C4-2B (cell line): ENCODE measurements around the gene RBM18.

ENCODE experiments used
- H3K27ac ChIP-seq: fragments of 450-650 bp; 2 replicates; pipeline ENCODE4 v1.5.1; 2017
- ZFX ChIP-seq: fragments of 450-650 bp; IDR thresholded peaks from 2 replicates; pipeline ENCODE4 v1.6.1; 2017
- TF ChIP-seq, protein P1 (sequence below): fragments of 450-650 bp; conservative IDR thresholded peaks from 2 replicates; pipeline ENCODE4 v1.5.1; 2017; ENCODE audit warnings: mild to moderate bottlenecking

Gene RBM18

DNA sequence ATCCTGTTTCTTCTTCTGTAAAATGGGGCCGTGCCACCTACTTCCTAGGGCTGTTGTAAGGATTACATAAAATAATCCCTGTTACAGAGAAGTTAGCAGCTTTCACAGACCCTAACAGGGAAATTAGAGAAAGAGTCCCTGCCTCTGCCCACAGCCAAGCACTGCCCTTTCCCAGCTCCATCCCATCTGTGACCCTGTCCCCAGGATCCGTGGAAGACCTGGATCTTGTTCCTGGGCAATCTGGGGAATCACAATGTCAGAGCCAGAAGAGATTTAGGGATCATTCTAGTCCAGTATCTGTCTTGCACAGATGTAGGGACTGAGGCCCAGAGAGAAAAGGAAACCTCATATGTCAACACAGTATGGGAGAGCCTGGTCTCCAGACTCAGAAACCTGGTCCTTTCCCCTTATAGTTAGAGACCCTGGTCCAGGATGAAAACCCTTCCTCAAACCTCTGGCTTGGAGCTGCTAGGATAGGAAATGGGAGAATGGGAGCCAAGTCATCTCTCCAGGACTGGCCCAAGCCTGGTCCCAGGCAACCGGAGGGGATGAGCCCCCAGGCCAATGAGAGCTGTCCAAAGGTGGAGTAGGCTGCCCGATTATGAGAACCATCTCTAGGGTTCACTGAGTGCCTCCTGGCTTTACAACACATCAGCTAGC, 48.4 kb downstream of the RBM18 start:
- no peak for TF ChIP-seq ZFX
- TF ChIP-seq, protein P1, sequence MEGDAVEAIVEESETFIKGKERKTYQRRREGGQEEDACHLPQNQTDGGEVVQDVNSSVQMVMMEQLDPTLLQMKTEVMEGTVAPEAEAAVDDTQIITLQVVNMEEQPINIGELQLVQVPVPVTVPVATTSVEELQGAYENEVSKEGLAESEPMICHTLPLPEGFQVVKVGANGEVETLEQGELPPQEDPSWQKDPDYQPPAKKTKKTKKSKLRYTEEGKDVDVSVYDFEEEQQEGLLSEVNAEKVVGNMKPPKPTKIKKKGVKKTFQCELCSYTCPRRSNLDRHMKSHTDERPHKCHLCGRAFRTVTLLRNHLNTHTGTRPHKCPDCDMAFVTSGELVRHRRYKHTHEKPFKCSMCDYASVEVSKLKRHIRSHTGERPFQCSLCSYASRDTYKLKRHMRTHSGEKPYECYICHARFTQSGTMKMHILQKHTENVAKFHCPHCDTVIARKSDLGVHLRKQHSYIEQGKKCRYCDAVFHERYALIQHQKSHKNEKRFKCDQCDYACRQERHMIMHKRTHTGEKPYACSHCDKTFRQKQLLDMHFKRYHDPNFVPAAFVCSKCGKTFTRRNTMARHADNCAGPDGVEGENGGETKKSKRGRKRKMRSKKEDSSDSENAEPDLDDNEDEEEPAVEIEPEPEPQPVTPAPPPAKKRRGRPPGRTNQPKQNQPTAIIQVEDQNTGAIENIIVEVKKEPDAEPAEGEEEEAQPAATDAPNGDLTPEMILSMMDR: no peak
- no peak overlapping the region for H3K27ac ChIP-seq

DNA sequence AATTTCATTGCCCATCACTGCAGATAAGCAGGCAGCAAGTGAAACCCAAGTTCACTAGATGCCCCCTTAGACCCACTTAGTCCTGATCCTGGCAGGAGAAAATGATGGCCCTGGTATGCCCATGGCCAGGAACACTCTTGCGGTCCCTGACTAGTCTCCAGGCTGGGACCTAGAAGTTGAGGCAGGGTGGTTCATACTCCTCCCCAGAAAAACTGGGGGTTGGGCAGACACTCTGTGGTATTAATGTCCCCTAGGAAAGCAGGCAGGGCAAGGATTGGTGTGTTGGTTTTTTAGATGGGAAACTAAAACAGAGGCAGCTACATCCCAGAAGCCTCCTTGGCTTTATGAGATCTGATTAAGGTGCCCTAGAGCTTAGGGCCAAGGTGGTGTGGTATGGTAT, 49.0 kb downstream of the RBM18 start:
- no peak overlapping the region for H3K27ac ChIP-seq
- TF ChIP-seq, protein P1: no peak
- no peak for TF ChIP-seq ZFX

DNA sequence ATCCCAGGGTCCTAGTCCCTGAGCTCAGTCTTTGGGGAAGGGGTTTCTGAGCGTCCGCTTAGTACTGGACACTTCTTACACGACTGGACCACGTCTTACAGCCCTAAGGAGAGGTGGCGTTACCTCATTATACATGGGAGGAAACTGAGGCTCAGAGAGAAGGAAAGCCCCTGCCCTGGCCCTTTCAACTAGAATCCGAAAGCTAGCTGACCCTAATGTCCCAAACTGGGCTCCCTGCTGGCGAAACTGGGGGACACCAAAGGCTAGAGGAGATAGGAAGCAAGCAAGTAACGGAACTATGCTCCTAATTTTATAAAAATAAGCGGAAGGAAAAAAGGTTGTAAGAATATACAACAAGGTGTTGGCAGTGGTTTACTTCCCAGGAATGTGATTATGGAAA, 50.1 kb downstream of the RBM18 start:
- H3K27ac ChIP-seq: peak overlapping the region; percentile 65; the same call in 1 of the 2 replicates
- no peak for TF ChIP-seq ZFX
- TF ChIP-seq, protein P1: no peak

DNA sequence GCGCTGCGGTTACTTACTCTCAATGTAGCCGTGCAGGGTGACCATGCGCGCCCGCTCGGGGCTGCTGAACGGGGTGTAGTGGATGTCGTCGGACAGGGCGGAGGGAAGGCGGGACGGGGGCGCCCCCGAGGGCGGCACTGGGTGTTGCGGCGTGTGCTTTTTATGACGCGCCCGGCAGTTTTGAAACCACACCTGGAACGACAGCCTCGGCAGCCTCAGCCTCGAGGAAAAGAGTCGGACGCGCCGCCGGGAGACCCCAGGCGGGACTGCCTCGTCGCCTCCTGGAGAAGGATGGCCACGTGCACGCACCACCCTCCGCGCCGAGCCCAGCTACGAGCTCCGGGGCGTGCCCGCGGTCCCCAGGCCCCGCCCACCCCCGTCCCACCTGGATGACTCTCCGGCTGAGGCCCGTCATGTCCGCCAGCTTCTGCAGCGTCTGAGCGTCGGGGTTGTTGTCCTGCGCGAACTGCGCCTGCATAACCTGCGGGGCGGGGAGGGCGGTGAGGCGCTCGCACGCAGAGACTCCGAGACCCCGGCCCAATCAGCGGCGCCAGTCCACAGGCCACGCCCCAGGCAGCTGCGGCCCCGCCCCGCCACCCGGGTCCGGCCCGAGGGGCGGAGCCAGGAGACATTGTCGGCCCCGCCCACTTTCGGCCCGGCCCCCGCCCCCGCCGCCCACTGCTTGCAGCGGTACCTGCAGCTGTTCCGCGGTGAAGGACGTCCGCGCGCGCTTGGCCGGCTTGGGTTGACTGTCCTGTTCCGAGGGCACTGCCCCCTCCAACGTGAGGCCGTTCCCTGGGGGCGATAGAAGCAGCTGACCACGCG, 50.8 kb downstream of the RBM18 start:
- TF ChIP-seq ZFX: no peak
- TF ChIP-seq, protein P1: no peak

DNA sequence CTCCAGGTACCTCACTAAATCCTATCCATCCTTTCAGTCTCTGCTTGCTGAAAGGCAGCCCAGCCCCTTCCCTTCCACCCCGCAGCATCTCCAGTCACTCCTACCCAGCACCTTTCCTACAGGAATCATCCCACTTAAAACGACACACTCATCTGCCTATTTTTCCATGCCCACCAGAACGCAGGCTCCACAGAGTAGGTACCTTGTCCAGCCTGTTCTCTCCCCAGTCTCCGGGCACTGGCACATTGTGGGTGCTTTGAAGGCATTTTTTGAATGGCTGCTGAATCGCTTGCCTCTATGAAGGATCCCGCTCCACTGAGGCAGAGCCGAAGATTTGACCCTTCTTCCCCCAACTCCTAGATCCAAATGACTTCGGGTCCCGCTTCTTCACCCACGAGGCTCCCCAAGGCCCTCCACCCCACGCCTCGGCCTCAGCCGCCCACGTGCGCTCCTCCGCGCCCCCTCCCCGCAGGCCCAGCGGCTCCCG, 51.5 kb downstream of the RBM18 start:
- no peak for TF ChIP-seq ZFX
- TF ChIP-seq, protein P1: no peak
- peak overlapping the region; percentile 65 for H3K27ac ChIP-seq

More for the DNA sequence above, 50.8 kb downstream of the RBM18 start:
- H3K27ac ChIP-seq: peak overlapping the region; percentile 65

DNA sequence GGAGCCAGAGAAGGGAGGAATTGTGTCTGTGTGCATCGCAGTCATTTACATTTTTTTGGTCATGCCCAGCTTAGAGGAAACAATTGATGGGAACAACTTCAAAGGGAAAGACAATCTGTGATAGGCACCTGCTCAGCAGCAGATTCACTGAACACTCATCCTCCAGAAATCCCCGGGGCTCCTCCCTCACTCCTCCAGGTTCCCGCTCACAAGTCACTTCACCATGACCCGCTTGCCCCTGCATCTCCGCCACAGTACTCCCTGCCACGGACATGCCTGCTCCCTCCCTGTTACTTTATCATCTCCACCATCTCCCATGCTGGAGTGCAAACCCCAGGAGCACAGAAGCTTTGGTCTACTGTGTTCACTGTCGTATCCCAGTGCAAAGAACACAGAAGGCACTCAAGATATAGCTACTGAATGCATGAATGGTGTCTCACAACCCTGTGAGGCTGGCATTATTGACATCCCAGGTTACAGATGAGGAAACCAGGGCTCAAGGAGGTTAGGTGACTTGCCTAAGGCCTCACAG, 52.1 kb downstream of the RBM18 start:
- TF ChIP-seq ZFX: no peak
- no peak overlapping the region; the same call in 1 of the 2 replicates for H3K27ac ChIP-seq

DNA sequence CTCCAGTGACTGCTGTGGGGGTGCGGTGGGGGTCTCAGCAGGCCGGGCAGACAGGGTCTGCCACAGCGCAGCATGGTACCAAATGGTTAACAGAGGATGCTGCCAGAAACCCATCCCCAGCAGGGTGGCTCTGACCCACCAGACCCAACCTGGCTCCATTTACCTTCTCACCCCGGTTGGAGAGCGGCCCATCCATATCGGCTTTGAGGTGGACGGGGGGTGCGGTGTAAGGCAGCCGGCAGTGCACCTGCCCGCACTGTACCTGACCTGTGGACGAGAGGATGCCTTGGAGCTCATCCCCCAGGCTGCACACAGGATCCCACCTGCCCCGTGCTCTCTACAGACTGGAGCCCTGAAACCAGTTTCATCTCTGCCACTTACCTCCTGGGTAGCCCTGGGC, 55.2 kb downstream of the RBM18 start:
- TF ChIP-seq, protein P1: no peak
- no peak for TF ChIP-seq ZFX
- H3K27ac ChIP-seq: no peak overlapping the region
